Stimulated activated CD8-positive, alpha-beta memory T cell treated with anti-CD3 and anti-CD28 coated beads, Interleukin-4, amount 100 ng/mL, for 1 hour (primary cell): ENCODE measurements around the gene FAM83B.
"Not testable (repeated sequence)": the region's sequence is repeated elsewhere in the genome, so short reads cannot be mapped to it uniquely, and the experiment has no call there.

Source experiments
- DNase-seq, 2 donors: peaks; one replicate each; pipeline ENCODE4 v3.0.0-alpha.2; 2020; ENCODE audit warnings: low read depth in 2 of 2, low spot score in 1 of 2

Gene FAM83B

GRCh38 chr6:54971825-54972224, 125.3 kb downstream of the FAM83B start:
- DNase-seq, result no peak

- not testable (repeated sequence) for DNase-seq
Observed at GRCh38 chr6:54979161-54979560, 132.6 kb downstream of the FAM83B start.

DNA sequence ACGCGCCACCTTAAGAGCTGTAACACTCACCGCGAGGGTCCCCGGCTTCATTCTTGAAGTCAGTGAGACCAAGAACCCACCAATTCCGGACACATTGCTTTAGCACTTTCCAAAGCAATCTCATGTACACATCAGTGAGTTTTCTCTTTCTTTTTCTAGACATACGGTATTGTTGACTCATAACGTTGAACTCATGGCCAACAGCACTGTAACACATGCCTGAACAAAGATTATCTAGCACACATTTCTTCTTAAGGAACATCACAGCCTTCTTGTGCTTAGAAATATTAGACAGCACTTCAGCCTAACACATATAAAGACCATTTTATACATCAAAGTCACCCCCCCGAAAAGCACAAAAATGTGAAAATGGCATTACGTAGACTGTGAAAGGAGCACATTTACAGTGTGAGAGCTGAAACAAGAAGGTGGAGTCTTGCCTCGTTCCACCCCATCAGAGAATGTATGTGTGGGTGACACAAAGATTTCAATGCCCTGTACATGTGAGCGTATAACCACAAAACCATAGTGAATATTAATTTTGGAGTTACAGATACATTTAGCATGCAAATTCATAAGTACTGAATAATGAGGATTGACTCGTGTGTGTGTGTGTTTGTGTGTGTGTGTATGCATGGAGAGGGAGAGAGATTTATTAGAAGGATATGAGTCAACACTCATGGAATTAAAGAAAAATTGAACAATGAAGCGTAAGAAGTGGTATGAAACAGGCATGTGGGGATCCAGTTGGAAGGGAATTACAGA, 134.1 kb downstream of the FAM83B start:
- DNase-seq, result no peak

DNA sequence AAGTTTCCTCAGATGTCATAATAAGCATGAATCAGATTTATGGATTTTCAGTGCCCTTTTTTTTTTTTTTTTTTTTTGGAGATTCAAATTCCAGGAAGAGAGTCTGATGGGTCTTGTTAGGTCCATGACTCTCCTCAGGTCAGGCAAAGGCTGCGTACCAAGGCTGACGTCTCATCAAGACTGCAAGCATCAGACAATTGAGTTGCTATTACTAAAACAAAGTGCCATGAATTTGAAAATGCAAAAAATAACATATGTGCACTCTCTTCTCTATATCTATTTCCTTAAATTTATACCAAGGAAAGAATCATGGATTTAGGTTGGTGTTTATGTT, 134.7 kb downstream of the FAM83B start:
- no peak for DNase-seq

- no peak for DNase-seq
Observed at GRCh38 chr6:54981647-54982046, 135.1 kb downstream of the FAM83B start.

DNA sequence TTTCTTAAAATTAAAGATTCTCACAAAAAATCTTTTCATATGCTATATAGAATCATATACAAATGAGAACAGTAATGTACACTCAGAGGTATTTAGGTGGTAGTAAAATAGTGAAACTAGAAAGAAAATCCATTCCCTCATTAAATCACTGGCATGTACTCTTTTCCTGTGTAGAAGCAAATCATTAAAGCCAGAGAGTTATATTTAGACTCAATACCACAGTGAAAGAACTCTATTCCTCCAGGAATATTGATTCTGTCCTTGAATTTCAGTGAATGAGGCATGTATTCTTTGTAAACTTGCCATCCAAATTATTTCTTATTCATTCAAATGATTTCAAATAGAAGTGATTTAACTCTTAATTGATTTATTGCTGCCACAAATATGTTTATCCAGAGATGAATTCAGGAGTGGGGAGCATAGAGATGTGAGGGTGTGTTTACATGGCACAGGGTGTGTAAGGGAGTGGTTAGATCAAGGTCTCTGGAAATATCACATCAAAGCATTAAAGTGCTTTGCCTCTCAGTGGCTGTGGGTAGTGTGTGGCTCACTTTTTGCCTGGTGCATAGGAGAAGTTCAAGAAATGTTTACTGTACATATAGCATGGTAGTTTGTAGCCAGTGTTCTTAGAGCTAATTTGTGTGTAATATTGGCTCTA, 141.2 kb downstream of the FAM83B start:
- no peak for DNase-seq

DNA sequence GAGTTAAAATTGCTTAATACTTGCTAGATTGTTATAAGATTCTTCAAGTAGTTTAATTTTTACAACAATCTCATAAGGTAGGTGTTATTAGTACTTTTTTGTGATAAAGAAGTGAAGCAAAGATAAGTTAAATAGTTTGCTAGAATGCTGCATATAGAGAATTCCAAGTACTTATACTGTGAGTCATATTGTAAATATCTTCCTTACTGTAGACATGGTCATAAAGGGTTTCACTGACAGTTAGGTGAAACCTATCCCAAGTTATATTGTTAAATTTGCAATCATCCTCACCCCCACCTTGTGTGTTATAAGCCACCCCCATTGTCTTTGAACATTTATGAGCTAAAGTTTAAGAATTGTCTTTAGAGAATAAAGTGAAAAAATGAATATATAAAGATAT, 142.0 kb downstream of the FAM83B start:
- no peak for DNase-seq

DNA sequence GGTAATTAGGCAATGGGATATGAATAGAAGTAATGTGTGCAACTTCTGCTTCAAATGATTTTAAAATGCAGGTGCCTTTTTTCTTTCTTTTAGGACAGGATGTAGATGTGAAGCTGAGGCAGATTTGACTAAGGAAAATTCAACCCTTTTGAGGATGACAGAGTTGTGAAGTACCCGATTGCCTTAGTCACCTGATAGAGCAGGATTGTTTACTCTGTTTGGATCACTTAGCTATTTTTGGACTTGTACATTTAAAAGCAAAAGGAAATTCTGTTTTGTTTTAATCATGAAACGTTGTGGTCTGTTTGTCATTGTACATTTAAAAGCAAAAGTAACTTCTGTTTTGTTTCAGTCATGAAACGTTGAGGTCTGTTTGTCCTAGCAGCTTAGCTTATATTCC, 143.4 kb downstream of the FAM83B start:
- no peak for DNase-seq
